Ramos (cell line): Measurements from ENCODE around the gene PANX2.
"Not testable (repeated sequence)": the region's sequence is repeated elsewhere in the genome, so short reads cannot be mapped to it uniquely, and the experiment has no call there.

Source experiments
- in situ Hi-C: fragments of 300-500 bp; cut with MboI; formaldehyde crosslinking; loops from one replicate; pipeline ENCODE4 v1.14.3; 2022; ENCODE audit warnings: low sequenced_read_pairs; ENCODE audit not compliant: unreplicated experiment

PANX2 gene

GRCh38 chr22:50147258-50148165 lies 23.0 kb upstream of the PANX2 start:
- in situ Hi-C loops, result loop anchor here (5.0 kb wide), 1 partner anchor 65 kb away; no protein-coding TSS in a partner anchor

- in situ Hi-C loops, result loop anchor here (5.0 kb wide), 1 partner anchor 64 kb away; no protein-coding TSS in a partner anchor
Observed at GRCh38 chr22:50148166-50148500, 22.4 kb upstream of the PANX2 start.

GRCh38 chr22:50148991-50149721 lies 21.4 kb upstream of the PANX2 start:
- in situ Hi-C loops, result loop anchor here (5.0 kb wide), 1 partner anchor 63 kb away; no protein-coding TSS in a partner anchor

- in situ Hi-C loops, result no loop called here
Observed at GRCh38 chr22:50150161-50151129, 20.1 kb upstream of the PANX2 start.

GRCh38 chr22:50151571-50152537 lies 18.7 kb upstream of the PANX2 start:
- in situ Hi-C loops, result no loop called here

GRCh38 chr22:50153056-50153755 lies 17.3 kb upstream of the PANX2 start:
- in situ Hi-C loops, result no loop called here

- in situ Hi-C loops, result no loop called here
Observed at GRCh38 chr22:50153756-50154140, 16.8 kb upstream of the PANX2 start.

- in situ Hi-C loops, result no loop called here
Observed at GRCh38 chr22:50157709-50158375, 12.7 kb upstream of the PANX2 start.

GRCh38 chr22:50160947-50161346 lies 9.6 kb upstream of the PANX2 start:
- in situ Hi-C loops, result no loop called here

- in situ Hi-C loops, result no loop called here
Observed at GRCh38 chr22:50161508-50162390, 8.8 kb upstream of the PANX2 start.

GRCh38 chr22:50162391-50162956 lies 8.1 kb upstream of the PANX2 start:
- in situ Hi-C loops, result no loop called here

- in situ Hi-C loops, result no loop called here
Observed at GRCh38 chr22:50165436-50166123, 5.0 kb upstream of the PANX2 start.

- in situ Hi-C loops, result no loop called here
Observed at GRCh38 chr22:50167689-50168489, 2.6 kb upstream of the PANX2 start.

GRCh38 chr22:50168490-50169180 lies 1.9 kb upstream of the PANX2 start:
- in situ Hi-C loops, result not testable (repeated sequence)
